RWPE2 (cell line): ENCODE results near the gene TMF1.

Source experiments
- ATAC-seq: fragments of 200-7000 bp; cut with Tn5 transposase; 3 replicates; pipeline ENCODE4 v1.9.1; 2021; ENCODE audit warnings: low read depth
- DNase-seq: peaks from one replicate; pipeline ENCODE4 v3.0.0-alpha.2; 2020; ENCODE audit warnings: low spot score
- H3K27ac ChIP-seq: fragments of 450-650 bp; 2 replicates; pipeline ENCODE4 v1.5.1; 2017; ENCODE audit warnings: mild to moderate bottlenecking; ENCODE audit not compliant: poor library complexity, severe bottlenecking
- H3K27me3 ChIP-seq: fragments of 250-450 bp; sonication (Bioruptor Pico); 2 replicates; pipeline ENCODE4 v1.5.1; 2021; ENCODE audit warnings: mild to moderate bottlenecking, moderate library complexity; ENCODE audit not compliant: insufficient read depth, poor library complexity, severe bottlenecking
- H3K36me3 ChIP-seq: fragments of 250-450 bp; sonication (Bioruptor Pico); 2 replicates; pipeline ENCODE4 v1.5.1; 2020; ENCODE audit warnings: low read depth, mild to moderate bottlenecking, moderate library complexity
- H3K4me1 ChIP-seq: fragments of 250-450 bp; sonication (Bioruptor Pico); 2 replicates; pipeline ENCODE4 v1.5.1; 2021; ENCODE audit warnings: mild to moderate bottlenecking, moderate library complexity; ENCODE audit not compliant: insufficient read depth, poor library complexity, severe bottlenecking
- H3K4me3 ChIP-seq: fragments of 250-450 bp; sonication (Bioruptor Pico); 2 replicates; pipeline ENCODE4 v1.5.1; 2021; ENCODE audit warnings: mild to moderate bottlenecking, moderate library complexity; ENCODE audit not compliant: severe bottlenecking
- H3K9me3 ChIP-seq: fragments of 250-450 bp; sonication (Bioruptor Pico); 2 replicates; pipeline ENCODE4 v1.5.1; 2021; ENCODE audit warnings: mild to moderate bottlenecking, moderate library complexity; ENCODE audit not compliant: severe bottlenecking
- CTCF ChIP-seq: fragments of 450-650 bp; IDR thresholded peaks from one replicate; pipeline ENCODE4 v1.5.1; 2017; ENCODE audit warnings: mild to moderate bottlenecking, moderate library complexity; ENCODE audit not compliant: poor library complexity, severe bottlenecking

Gene TMF1

GRCh38 chr3:69016901-69017300, 35.2 kb downstream of the TMF1 start:
- H3K9me3 ChIP-seq = no peaks in the 10 kb centered on the region
- DNase-seq (no peak), ATAC-seq (no peak)
- H3K4me1 ChIP-seq = peaks cover 11% of the 10 kb centered on the region
- H3K36me3 ChIP-seq = peaks cover 37% of the 10 kb centered on the region
- no peak overlapping the region for H3K4me3 ChIP-seq
- no peak overlapping the region for H3K27ac ChIP-seq
- no peaks in the 10 kb centered on the region for H3K27me3 ChIP-seq
- TF ChIP-seq CTCF = no peak

- no peak overlapping the region for H3K4me3 ChIP-seq
- H3K27ac ChIP-seq = no peak overlapping the region
- no peaks in the 10 kb centered on the region for H3K9me3 ChIP-seq
- no peak for DNase-seq
- no peak for TF ChIP-seq CTCF
- H3K36me3 ChIP-seq = peaks cover 38% of the 10 kb centered on the region
- ATAC-seq = no peak
- peaks cover 15% of the 10 kb centered on the region for H3K4me1 ChIP-seq
- no peaks in the 10 kb centered on the region for H3K27me3 ChIP-seq
These were observed 36.0 kb downstream of the TMF1 start for GRCh38 chr3:69016102-69016501.

- DNase-seq (no peak), ATAC-seq (no peak)
- no peaks in the 10 kb centered on the region for H3K27me3 ChIP-seq
- peaks cover 15% of the 10 kb centered on the region for H3K4me1 ChIP-seq
- no peak for TF ChIP-seq CTCF
- peak overlapping the region; percentile 57 for H3K4me3 ChIP-seq
- H3K27ac ChIP-seq = peak overlapping the region; percentile 95
- no peaks in the 10 kb centered on the region for H3K9me3 ChIP-seq
- H3K36me3 ChIP-seq = peaks cover 45% of the 10 kb centered on the region
These were observed 38.0 kb downstream of the TMF1 start for GRCh38 chr3:69014022-69014580.

GRCh38 chr3:69013253-69014021, 38.7 kb downstream of the TMF1 start, which contains the start of gene EOGT:
EOGT (minus strand) TSS chr3:69013684; CDS start chr3:69009846, 3,838 bp downstream.
- H3K27me3 ChIP-seq = no peaks in the 10 kb centered on the region
- peaks cover 45% of the 10 kb centered on the region for H3K36me3 ChIP-seq
- H3K4me3 ChIP-seq = peak within 1 kb of the TSS; percentile 57
- H3K9me3 ChIP-seq = no peaks in the 10 kb centered on the region
- peak; percentile 83 for DNase-seq
- H3K4me1 ChIP-seq = peaks cover 15% of the 10 kb centered on the region
- peak; percentile 86 for TF ChIP-seq CTCF
- ATAC-seq = peak; percentile 78
- peak within 1 kb of the TSS; percentile 95 for H3K27ac ChIP-seq

GRCh38 chr3:69012800-69013252, 39.3 kb downstream of the TMF1 start:
- Histone ChIP-seq H3K4me1 (peaks cover 15% of the 10 kb centered on the region), H3K4me3 (peak overlapping the region; percentile 57), H3K9me3 (no peaks in the 10 kb centered on the region), H3K36me3 (peaks cover 46% of the 10 kb centered on the region), H3K27me3 (no peaks in the 10 kb centered on the region), H3K27ac (peak overlapping the region; percentile 95)
- DNase-seq (no peak), ATAC-seq (peak; percentile 40)
- no peak for TF ChIP-seq CTCF
